Measurements from ENCODE around the gene APBB1IP.
"Not testable (repeated sequence)": the region's sequence is repeated elsewhere in the genome, so short reads cannot be mapped to it uniquely, and the experiment has no call there.

The APBB1IP gene

GRCh38 chr10:26437637-26438461 lies at the start of gene APBB1IP:
Gene APBB1IP, plus strand, starts transcription at chr10:26438341. Its CDS starts 53,986 bp downstream, at chr10:26492327.
- peak; percentile 96 to 97 for DNase-seq

- no peak for DNase-seq
Measured at GRCh38 chr10:26389533-26389932, 48.6 kb upstream of the APBB1IP start.

- no peak for DNase-seq
Measured at GRCh38 chr10:26391701-26392695, 46.1 kb upstream of the APBB1IP start.

GRCh38 chr10:26398353-26398752 lies 39.8 kb upstream of the APBB1IP start:
- not testable (repeated sequence) for DNase-seq

- no peak for DNase-seq
Measured at GRCh38 chr10:26407406-26407969, 30.7 kb upstream of the APBB1IP start.

- no peak for DNase-seq
Measured at GRCh38 chr10:26408858-26409494, 29.2 kb upstream of the APBB1IP start.

GRCh38 chr10:26410356-26410755 lies 27.8 kb upstream of the APBB1IP start:
- no peak for DNase-seq

- DNase-seq: no peak
Measured at GRCh38 chr10:26412932-26413331, 25.2 kb upstream of the APBB1IP start.

- DNase-seq: no peak
Measured at GRCh38 chr10:26413375-26413774, 24.8 kb upstream of the APBB1IP start.

- no peak for DNase-seq
Measured at GRCh38 chr10:26417136-26417535, 21.0 kb upstream of the APBB1IP start.

GRCh38 chr10:26422977-26423376 lies 15.2 kb upstream of the APBB1IP start:
- DNase-seq: no peak

- DNase-seq: no peak
Measured at GRCh38 chr10:26423722-26424121, 14.4 kb upstream of the APBB1IP start.

- DNase-seq: peak; percentile 84
Measured at GRCh38 chr10:26430641-26431163, 7.4 kb upstream of the APBB1IP start.

GRCh38 chr10:26432938-26433337 lies 5.2 kb upstream of the APBB1IP start:
- peak; percentile 85 to 90 for DNase-seq

- no peak for DNase-seq
Measured at GRCh38 chr10:26435852-26436251, 2.3 kb upstream of the APBB1IP start.

- DNase-seq: no peak
Measured at GRCh38 chr10:26436848-26437247, 1.3 kb upstream of the APBB1IP start.

GRCh38 chr10:26438534-26439341 lies 597 bp downstream of the APBB1IP start:
- DNase-seq: peak; percentile 21 to 33

- DNase-seq: peak in 1 of 2 experiments; percentile 22
Measured at GRCh38 chr10:26439406-26440087, 1.4 kb downstream of the APBB1IP start.

GRCh38 chr10:26440088-26440470 lies 1.9 kb downstream of the APBB1IP start:
- no peak for DNase-seq

GRCh38 chr10:26441491-26442214 lies 3.5 kb downstream of the APBB1IP start:
- DNase-seq: no peak
